Peyer's patch (tissue), 4 donors: ENCODE data around the gene PDZK1IP1.

Experiments used
- CTCF ChIP-seq, 6 experiments: fragments of 450-650 bp in 4 of 6; fragments of 200-600 bp in 2 of 6; sonication (generic) in 1 of 6; IDR thresholded peaks; one replicate each; pipeline ENCODE4 v1.5.1; 2017 to 2019; ENCODE audit warnings: antibody characterized with exemption in 6 of 6, mild to moderate bottlenecking in 3 of 6, moderate library complexity in 1 of 6
- POLR2A ChIP-seq, 2 donors: fragments of 450-650 bp; IDR thresholded peaks; one replicate each; pipeline ENCODE4 v1.5.1; 2017; ENCODE audit warnings: antibody characterized with exemption in 2 of 2, mild to moderate bottlenecking in 2 of 2, moderate library complexity in 2 of 2

DNA sequence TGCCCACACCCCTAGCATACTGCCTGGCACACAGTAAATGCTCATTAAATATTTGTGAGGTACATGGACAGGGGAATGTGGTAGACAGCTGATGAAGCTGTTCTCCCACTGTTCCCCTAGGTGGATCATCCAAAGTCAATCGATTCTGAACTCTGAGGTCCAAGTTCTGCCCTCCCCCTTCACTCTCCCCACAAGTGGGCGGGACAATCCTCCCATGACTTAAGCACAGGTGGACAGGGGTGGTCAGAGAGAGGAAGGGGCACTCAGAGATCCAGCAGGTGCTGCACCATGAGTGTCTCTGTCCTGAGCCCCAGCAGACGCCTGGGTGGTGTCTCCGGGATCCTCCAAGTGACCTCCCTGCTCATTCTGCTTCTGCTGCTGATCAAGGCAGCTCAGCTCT lies 52.6 kb downstream of the PDZK1IP1 start, which contains the start of gene CYP4A22:
- TF ChIP-seq POLR2A (IDR thresholded peaks at IDR 0.05) (no peak), CTCF (IDR thresholded peaks at IDR 0.05) (no peak)
